Glutamatergic neuron (in vitro differentiated cells): ENCODE data around the gene TM7SF2. TPM values are rescaled to one million over a fixed set of nuclear protein-coding genes. Genes with fewer than 3 reads are reported as not detected.
A peak's percentile ranks its signal among the peaks of the same experiment; 100 is the strongest.

Experiments used
- DNase-seq: peaks from one replicate; pipeline ENCODE4 v3.0.0; 2022
- H3K27ac Mint-ChIP-seq: one replicate; pipeline ENCODE4 v1.8.0; 2020; ENCODE audit warnings: mild to moderate bottlenecking, mixed read lengths, inconsistent platforms; ENCODE audit not compliant: unreplicated experiment
- H3K27me3 Mint-ChIP-seq: one replicate; pipeline ENCODE4 v1.8.0; 2020; ENCODE audit warnings: mild to moderate bottlenecking, moderate library complexity, mixed read lengths, inconsistent platforms; ENCODE audit not compliant: unreplicated experiment
- H3K36me3 Mint-ChIP-seq: one replicate; pipeline ENCODE4 v1.8.0; 2020; ENCODE audit warnings: mild to moderate bottlenecking, mixed read lengths, inconsistent platforms; ENCODE audit not compliant: unreplicated experiment
- H3K4me1 Mint-ChIP-seq: one replicate; pipeline ENCODE4 v1.8.0; 2020; ENCODE audit warnings: mild to moderate bottlenecking, low read depth, mixed read lengths, inconsistent platforms; ENCODE audit not compliant: unreplicated experiment
- H3K4me3 Mint-ChIP-seq: one replicate; pipeline ENCODE4 v1.8.0; 2020; ENCODE audit warnings: mild to moderate bottlenecking, mixed read lengths, inconsistent platforms; ENCODE audit not compliant: unreplicated experiment
- H3K9me3 Mint-ChIP-seq: one replicate; pipeline ENCODE4 v1.8.0; 2020; ENCODE audit warnings: mild to moderate bottlenecking, moderate library complexity, mixed read lengths, inconsistent platforms; ENCODE audit not compliant: unreplicated experiment
- total RNA-seq: library from RNA; stranded (reverse); fragmentation: NEBNext Ultra II Directional; extraction: Animal tissue kit (Norgen Biotek cat#: 25700); gene quantifications from one replicate; pipeline ENCODE4 v1.2.1, GENCODE V29; 2021; ENCODE audit not compliant: unreplicated experiment
- TF ChIP-seq, protein P1 (sequence below): fragments of 200-600 bp; sonication (generic); IDR thresholded peaks from one replicate; pipeline ENCODE4 v1.5.0; 2021; ENCODE audit not compliant: partially characterized antibody, unreplicated experiment

Gene TM7SF2
- total RNA-seq, 1 donor from 2014 or later = 241 TPM

DNA sequence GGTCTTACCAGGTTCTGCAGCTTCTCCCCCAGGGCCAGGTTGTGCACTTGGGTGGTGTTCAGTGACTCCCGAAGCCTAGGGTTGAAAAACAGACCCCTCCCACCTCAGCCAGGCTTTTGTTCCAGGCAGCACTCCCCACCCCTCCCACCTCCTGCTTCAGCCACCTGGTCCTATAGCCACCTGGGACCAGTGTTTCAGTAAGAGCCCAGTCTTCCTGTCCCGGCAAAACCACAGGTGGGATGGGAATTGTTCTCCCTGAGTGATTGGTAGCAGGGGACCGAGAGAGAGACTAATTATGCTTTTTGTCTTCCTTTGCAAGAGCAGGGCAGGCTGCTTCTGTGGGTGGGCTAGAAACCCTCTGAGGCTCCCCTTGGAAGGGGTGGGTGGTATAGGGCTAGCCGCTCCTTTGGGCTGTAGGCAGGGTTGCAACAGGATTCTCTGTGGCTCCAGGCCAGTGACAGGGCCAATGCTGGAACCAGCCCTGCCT is 44.8 kb upstream of the TM7SF2 start:
- Mint-ChIP-seq H3K27me3 (no peaks in the 10 kb centered on the region), H3K36me3 (no peaks in the 10 kb centered on the region), H3K9me3 (peaks cover 1% of the 10 kb centered on the region), H3K4me3 (no peak overlapping the region), H3K27ac (peak overlapping the region; percentile 48), H3K4me1 (peaks cover 7% of the 10 kb centered on the region)
- TF ChIP-seq, protein P1, sequence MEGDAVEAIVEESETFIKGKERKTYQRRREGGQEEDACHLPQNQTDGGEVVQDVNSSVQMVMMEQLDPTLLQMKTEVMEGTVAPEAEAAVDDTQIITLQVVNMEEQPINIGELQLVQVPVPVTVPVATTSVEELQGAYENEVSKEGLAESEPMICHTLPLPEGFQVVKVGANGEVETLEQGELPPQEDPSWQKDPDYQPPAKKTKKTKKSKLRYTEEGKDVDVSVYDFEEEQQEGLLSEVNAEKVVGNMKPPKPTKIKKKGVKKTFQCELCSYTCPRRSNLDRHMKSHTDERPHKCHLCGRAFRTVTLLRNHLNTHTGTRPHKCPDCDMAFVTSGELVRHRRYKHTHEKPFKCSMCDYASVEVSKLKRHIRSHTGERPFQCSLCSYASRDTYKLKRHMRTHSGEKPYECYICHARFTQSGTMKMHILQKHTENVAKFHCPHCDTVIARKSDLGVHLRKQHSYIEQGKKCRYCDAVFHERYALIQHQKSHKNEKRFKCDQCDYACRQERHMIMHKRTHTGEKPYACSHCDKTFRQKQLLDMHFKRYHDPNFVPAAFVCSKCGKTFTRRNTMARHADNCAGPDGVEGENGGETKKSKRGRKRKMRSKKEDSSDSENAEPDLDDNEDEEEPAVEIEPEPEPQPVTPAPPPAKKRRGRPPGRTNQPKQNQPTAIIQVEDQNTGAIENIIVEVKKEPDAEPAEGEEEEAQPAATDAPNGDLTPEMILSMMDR = no peak
- DNase-seq = peak; percentile 41

DNA sequence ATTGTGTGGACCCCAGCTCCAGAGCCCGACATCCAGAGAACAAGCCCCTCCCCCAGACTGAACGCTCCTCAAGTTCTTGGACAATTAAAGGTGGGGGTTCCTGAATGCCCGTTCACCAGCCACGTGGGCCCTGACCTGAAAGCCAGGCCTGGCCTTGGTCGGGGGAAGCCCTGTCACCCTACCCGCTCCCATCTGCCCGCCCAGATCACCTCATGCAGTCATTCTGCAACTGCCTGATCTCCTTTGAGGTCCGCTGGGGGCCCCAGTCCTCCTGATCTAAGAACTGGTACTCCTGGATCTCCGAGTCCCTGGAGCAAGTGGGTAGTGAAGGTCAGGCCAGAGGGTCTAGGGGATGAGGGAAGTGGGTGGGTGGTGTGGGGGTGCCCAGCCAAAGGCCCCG is 44.2 kb upstream of the TM7SF2 start:
- no peak overlapping the region for H3K27ac Mint-ChIP-seq
- H3K27me3 Mint-ChIP-seq = no peaks in the 10 kb centered on the region
- no peaks in the 10 kb centered on the region for H3K36me3 Mint-ChIP-seq
- peaks cover 1% of the 10 kb centered on the region for H3K9me3 Mint-ChIP-seq
- peaks cover 7% of the 10 kb centered on the region for H3K4me1 Mint-ChIP-seq
- no peak for DNase-seq
- no peak overlapping the region for H3K4me3 Mint-ChIP-seq
- TF ChIP-seq, protein P1 = no peak

GRCh38 chr11:65069217-65069616 is 42.5 kb upstream of the TM7SF2 start:
- Mint-ChIP-seq H3K4me3 (no peak overlapping the region), H3K27me3 (no peaks in the 10 kb centered on the region), H3K27ac (no peak overlapping the region), H3K4me1 (peaks cover 7% of the 10 kb centered on the region), H3K36me3 (no peaks in the 10 kb centered on the region), H3K9me3 (peaks cover 1% of the 10 kb centered on the region)
- no peak for DNase-seq
- TF ChIP-seq, protein P1 = no peak

DNA sequence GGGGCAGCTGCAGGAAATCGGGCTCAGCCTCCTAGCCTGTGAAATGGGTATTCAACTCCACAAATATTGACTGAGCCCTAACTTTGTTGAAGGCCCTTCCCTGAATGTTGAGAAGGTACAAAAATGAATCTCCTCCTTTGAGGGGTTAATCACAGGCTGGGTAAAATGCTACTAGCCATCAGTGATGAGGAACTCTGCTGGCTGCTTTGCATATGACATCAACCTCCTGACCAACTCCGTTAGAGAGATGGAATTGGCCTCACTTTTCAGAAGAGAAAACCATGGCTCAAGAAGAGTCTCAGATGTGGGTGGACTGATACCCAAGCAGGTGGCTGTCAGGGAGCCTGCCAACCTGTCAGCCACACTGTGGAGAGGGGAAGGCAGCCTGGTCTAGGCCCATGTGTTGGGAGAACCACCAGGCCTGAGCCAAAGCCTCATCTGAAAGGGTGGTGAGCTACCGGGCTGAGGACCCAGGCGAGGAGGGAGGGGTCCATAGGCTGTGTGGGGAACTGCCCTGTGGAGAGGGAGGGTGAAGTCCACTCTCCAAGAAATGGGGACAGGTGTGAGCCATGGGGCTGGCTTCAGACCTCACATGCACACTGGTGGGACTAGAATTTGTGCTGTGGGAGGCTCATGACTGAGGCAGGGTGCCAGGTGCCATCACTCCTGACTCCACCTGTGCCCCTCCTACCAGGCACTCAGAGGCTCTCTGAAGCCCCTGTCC is 39.6 kb upstream of the TM7SF2 start:
- H3K9me3 Mint-ChIP-seq = peaks cover 1% of the 10 kb centered on the region
- H3K36me3 Mint-ChIP-seq = no peaks in the 10 kb centered on the region
- no peaks in the 10 kb centered on the region for H3K27me3 Mint-ChIP-seq
- no peak overlapping the region for H3K27ac Mint-ChIP-seq
- peaks cover 6% of the 10 kb centered on the region for H3K4me1 Mint-ChIP-seq
- TF ChIP-seq, protein P1 = no peak
- DNase-seq = no peak
- H3K4me3 Mint-ChIP-seq = no peak overlapping the region

DNA sequence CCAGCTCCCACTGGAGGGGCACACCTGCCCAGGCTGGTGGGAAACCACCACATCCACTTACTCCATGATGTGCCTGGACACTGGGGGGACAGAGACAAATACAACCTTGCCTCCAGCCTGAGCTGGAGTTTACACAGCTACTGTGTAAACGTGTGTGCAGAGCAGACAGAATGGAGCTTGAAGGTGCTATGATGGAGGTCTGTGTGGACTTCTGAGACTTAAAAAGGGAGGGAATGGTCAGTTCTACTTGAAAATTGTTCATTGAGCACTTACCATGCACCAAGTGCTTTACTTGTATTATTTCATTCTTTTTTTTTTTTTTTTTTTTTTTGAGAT is 39.1 kb upstream of the TM7SF2 start:
- Mint-ChIP-seq H3K36me3 (no peaks in the 10 kb centered on the region), H3K4me1 (peaks cover 5% of the 10 kb centered on the region), H3K9me3 (peaks cover 1% of the 10 kb centered on the region), H3K27me3 (peaks cover 1% of the 10 kb centered on the region), H3K4me3 (no peak overlapping the region), H3K27ac (no peak overlapping the region)
- no peak for DNase-seq
- TF ChIP-seq, protein P1 = no peak
